NB4 (cell line): ENCODE results near the gene TMEM132C.

Experiments
- DNase-seq: peaks from one replicate; pipeline ENCODE4 v3.0.0; 2010; ENCODE audit warnings: low read depth
- H3K4me3 ChIP-seq: one replicate; pipeline ENCODE4 v1.5.1; 2011; ENCODE audit warnings: mild to moderate bottlenecking, low read depth, low read length, moderate library complexity
- MYC ChIP-seq: IDR thresholded peaks from 2 replicates; pipeline ENCODE4 v1.6.1; 2011; ENCODE audit warnings: low read depth, low read length
- POLR2A ChIP-seq: IDR thresholded peaks from 2 replicates; pipeline ENCODE4 v1.6.1; 2011; ENCODE audit warnings: mild to moderate bottlenecking; ENCODE audit not compliant: insufficient read length; ENCODE audit errors: extremely low read depth
- TF ChIP-seq, protein P1 (sequence below): IDR thresholded peaks from 2 replicates; pipeline ENCODE4 v1.6.1; 2011; ENCODE audit warnings: low read depth, low read length
- TF ChIP-seq, protein P2 (sequence below): IDR thresholded peaks from one replicate; pipeline ENCODE4 v1.5.1; 2012; ENCODE audit warnings: low read depth, low read length

Gene TMEM132C

DNA sequence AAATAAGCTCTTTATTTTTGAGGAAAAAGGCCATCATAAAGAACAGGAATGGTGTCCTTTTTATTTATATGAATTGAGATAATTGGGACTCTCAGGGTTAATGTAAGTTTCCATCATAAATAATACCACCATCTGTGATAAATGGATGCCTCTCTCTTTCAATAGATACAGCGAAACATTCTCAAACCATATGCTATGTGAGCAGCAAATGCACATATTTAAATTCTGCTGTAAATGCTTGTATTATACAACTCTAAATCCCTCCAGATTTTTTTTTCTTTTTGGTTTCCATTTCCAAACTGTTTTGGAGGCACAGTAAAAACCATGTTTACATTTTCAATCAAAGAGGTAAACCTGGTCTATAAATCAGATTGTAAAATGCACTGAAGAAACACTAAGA lies 132.3 kb downstream of the TMEM132C start:
- no peak for TF ChIP-seq POLR2A
- no peak for TF ChIP-seq MYC
- TF ChIP-seq, protein P1, sequence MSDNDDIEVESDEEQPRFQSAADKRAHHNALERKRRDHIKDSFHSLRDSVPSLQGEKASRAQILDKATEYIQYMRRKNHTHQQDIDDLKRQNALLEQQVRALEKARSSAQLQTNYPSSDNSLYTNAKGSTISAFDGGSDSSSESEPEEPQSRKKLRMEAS = no peak
- TF ChIP-seq, protein P2, sequence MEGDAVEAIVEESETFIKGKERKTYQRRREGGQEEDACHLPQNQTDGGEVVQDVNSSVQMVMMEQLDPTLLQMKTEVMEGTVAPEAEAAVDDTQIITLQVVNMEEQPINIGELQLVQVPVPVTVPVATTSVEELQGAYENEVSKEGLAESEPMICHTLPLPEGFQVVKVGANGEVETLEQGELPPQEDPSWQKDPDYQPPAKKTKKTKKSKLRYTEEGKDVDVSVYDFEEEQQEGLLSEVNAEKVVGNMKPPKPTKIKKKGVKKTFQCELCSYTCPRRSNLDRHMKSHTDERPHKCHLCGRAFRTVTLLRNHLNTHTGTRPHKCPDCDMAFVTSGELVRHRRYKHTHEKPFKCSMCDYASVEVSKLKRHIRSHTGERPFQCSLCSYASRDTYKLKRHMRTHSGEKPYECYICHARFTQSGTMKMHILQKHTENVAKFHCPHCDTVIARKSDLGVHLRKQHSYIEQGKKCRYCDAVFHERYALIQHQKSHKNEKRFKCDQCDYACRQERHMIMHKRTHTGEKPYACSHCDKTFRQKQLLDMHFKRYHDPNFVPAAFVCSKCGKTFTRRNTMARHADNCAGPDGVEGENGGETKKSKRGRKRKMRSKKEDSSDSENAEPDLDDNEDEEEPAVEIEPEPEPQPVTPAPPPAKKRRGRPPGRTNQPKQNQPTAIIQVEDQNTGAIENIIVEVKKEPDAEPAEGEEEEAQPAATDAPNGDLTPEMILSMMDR = no peak
- no peak for DNase-seq
- no peak overlapping the region for H3K4me3 ChIP-seq

DNA sequence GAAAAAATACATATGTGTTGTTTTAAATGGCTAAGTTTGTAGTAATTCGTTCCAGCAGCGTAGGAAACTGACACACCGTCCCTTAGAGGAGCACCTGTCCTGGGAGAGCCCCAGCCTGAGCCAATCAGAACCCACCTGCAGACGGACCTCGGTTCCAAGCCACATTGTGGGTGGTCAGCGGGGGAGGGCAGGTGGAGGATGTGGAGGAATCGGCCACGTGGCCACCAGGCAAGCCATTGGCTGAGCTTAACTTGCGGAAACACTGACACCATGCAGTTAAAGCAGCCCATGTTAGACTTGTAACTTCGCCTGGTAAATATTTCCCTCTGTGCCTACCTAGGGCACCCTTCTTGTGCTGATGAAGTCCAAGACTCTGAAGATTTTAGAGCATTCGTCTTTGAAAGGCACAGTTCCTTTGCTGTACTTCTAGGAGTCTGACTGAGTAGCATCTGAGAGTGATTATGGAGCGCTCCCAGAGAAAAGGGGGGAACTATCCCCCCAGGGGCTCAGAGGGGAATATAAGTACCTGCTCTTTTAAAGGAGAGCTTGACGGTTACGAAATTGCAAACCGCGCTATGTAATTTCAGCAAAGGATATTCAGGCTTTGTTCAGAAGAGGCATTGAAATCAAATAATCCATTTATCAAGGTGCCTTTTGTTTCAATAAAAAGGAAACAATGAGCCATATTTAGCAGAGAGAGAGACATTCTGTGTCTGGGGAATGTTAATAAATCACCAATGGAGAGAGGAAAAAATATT lies 135.7 kb downstream of the TMEM132C start:
- TF ChIP-seq MYC (no peak), POLR2A (no peak)
- TF ChIP-seq, protein P2 = no peak
- TF ChIP-seq, protein P1 = no peak
- H3K4me3 ChIP-seq = no peak overlapping the region
- DNase-seq = no peak

DNA sequence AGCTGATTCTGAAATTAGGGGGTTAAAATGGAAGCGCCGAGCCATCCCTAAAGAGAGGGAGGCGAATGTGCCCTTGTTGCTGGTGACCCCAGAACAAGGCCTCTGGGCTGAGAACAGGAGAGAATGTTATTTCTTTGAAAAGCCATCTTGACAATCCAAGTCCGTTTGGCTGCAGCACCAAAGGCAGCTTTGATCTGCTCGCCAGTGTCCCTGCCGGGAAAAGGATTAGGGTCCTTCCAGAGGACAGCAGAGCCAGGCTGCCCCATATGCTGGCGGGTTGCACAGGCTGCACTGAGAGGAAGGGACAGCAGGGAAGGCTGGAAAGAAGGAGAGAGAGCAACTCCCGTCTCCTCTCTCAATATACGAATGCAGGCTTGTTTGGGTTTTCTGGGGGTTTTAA lies 141.7 kb downstream of the TMEM132C start:
- TF ChIP-seq POLR2A (no peak), MYC (no peak)
- TF ChIP-seq, protein P1 = no peak
- TF ChIP-seq, protein P2 = no peak
- no peak overlapping the region for H3K4me3 ChIP-seq
- no peak for DNase-seq

DNA sequence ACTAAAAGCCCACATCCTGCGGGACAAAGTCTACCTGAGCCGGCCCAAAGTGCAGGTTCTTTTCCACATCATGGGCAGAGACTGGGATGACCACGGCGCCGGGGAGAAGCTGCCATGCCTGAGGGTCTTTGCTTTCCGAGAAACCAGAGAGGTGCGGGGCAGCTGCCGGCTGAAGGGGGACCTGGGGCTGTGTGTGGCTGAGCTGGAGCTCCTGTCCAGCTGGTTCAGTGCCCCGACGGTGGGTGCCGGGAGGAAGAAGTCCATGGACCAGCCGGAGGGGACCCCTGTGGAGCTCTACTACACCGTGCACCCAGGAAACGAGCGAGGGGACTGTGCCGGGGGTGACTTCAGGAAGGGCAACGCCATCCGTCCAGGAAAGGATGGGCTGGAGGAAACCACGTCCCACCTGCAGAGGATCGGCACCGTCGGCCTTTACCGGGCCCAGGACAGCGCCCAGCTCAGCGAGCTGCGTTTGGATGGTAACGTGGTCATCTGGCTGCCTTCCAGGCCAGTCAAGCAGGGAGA lies 148.1 kb downstream of the TMEM132C start:
- TF ChIP-seq, protein P2 = no peak
- TF ChIP-seq MYC (no peak), POLR2A (no peak)
- TF ChIP-seq, protein P1 = no peak

DNA sequence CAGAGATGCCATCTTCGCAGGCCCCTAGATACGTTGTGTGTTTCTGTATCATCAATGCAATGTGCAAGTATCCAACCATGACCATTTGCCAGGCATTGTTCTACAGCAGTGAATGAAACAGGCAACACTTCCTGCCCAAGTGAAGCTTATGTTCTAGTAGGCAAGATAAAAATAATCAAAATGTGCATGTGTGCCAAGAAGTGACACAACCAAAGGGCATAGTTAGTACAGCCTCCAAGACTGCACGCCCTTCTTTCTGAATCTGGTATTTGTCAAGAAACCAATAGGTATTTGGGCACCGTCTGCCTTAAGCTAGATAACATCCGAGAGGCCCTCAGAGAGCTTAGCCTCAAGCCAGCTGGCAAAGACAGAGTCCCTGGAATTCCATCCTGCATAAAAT lies 152.0 kb downstream of the TMEM132C start:
- no peak for DNase-seq
- TF ChIP-seq, protein P2 = no peak
- TF ChIP-seq, protein P1 = no peak
- TF ChIP-seq MYC (no peak), POLR2A (no peak)
- no peak overlapping the region for H3K4me3 ChIP-seq

More for the DNA sequence above, 148.1 kb downstream of the TMEM132C start:
- no peak for DNase-seq
- no peak overlapping the region for H3K4me3 ChIP-seq
